Measurements from ENCODE around the gene PSMG3.
A peak's percentile ranks its signal among the peaks of the same experiment; 100 is the strongest.

PSMG3 gene

GRCh38 chr7:1531979-1532455 is 37.8 kb downstream of the PSMG3 start:
- DNase-seq = no peak
- H3K27ac Mint-ChIP-seq = no peak overlapping the region

GRCh38 chr7:1531263-1531978 is 38.4 kb downstream of the PSMG3 start:
- TF ChIP-seq CTCF (IDR thresholded peaks at IDR 0.05) = no peak
- H3K27ac Mint-ChIP-seq = no peak overlapping the region
- no peaks in the 10 kb centered on the region for H3K9me3 Mint-ChIP-seq
- no peaks in the 10 kb centered on the region for H3K36me3 Mint-ChIP-seq (ENCODE audit: low read depth)
- peak overlapping the region; percentile 79 for H3K4me3 Mint-ChIP-seq
- DNase-seq = peak; percentile 48
- H3K27me3 Mint-ChIP-seq (ENCODE audit: low read depth, poor library complexity) = peaks cover 44% of the 10 kb centered on the region
- H3K4me1 Mint-ChIP-seq = peaks cover 44% of the 10 kb centered on the region

More at GRCh38 chr7:1531979-1532455, 37.8 kb downstream of the PSMG3 start:
- peaks cover 44% of the 10 kb centered on the region for H3K4me1 Mint-ChIP-seq
- H3K4me3 Mint-ChIP-seq = peak overlapping the region; percentile 79
- H3K9me3 Mint-ChIP-seq = no peaks in the 10 kb centered on the region
- TF ChIP-seq CTCF (IDR thresholded peaks at IDR 0.05) = no peak
- no peaks in the 10 kb centered on the region for H3K36me3 Mint-ChIP-seq (ENCODE audit: low read depth)
- H3K27me3 Mint-ChIP-seq (ENCODE audit: low read depth, poor library complexity) = peaks cover 38% of the 10 kb centered on the region

GRCh38 chr7:1530946-1531262 is 38.9 kb downstream of the PSMG3 start:
- peaks cover 39% of the 10 kb centered on the region for H3K4me1 Mint-ChIP-seq
- no peak for TF ChIP-seq CTCF (IDR thresholded peaks at IDR 0.05)
- no peaks in the 10 kb centered on the region for H3K9me3 Mint-ChIP-seq
- no peak for DNase-seq
- H3K36me3 Mint-ChIP-seq (ENCODE audit: low read depth) = no peaks in the 10 kb centered on the region
- H3K27ac Mint-ChIP-seq = no peak overlapping the region
- H3K4me3 Mint-ChIP-seq = no peak overlapping the region
- peaks cover 48% of the 10 kb centered on the region for H3K27me3 Mint-ChIP-seq (ENCODE audit: low read depth, poor library complexity)

GRCh38 chr7:1529383-1530116 is 40.3 kb downstream of the PSMG3 start:
- H3K4me3 Mint-ChIP-seq = no peak overlapping the region
- peaks cover 62% of the 10 kb centered on the region for H3K27me3 Mint-ChIP-seq (ENCODE audit: low read depth, poor library complexity)
- no peaks in the 10 kb centered on the region for H3K9me3 Mint-ChIP-seq
- H3K4me1 Mint-ChIP-seq = peaks cover 36% of the 10 kb centered on the region
- no peaks in the 10 kb centered on the region for H3K36me3 Mint-ChIP-seq (ENCODE audit: low read depth)
- no peak for TF ChIP-seq CTCF (IDR thresholded peaks at IDR 0.05)
- DNase-seq = peak; percentile 5
- H3K27ac Mint-ChIP-seq = no peak overlapping the region

GRCh38 chr7:1526271-1526754 is 43.5 kb downstream of the PSMG3 start:
- H3K4me1 Mint-ChIP-seq = peaks cover 18% of the 10 kb centered on the region
- no peak overlapping the region for H3K4me3 Mint-ChIP-seq
- no peak overlapping the region for H3K27ac Mint-ChIP-seq
- TF ChIP-seq CTCF (IDR thresholded peaks at IDR 0.05) = no peak
- H3K9me3 Mint-ChIP-seq = no peaks in the 10 kb centered on the region
- no peaks in the 10 kb centered on the region for H3K36me3 Mint-ChIP-seq (ENCODE audit: low read depth)
- H3K27me3 Mint-ChIP-seq (ENCODE audit: low read depth, poor library complexity) = peaks cover 68% of the 10 kb centered on the region
- no peak for DNase-seq

Data from nephron progenitor cell (in vitro differentiated cells).